H1 (cell line): ENCODE results near the gene CIB2. TPM values are rescaled to one million over a fixed set of nuclear protein-coding genes. Genes with fewer than 3 reads are reported as not detected.

ENCODE experiments used
- JUND ChIP-seq: IDR thresholded peaks from 2 replicates; pipeline ENCODE4 v1.6.1; 2011; ENCODE audit warnings: mild to moderate bottlenecking, improper control_type of control experiment, low read length
- polyA plus RNA-seq, 7 experiments: library from polyadenylated mRNA; depleted of rRNA in 3 of 7; stranded (reverse) in 5 of 7; unstranded in 2 of 7; fragments of >200 nt in 5 of 7; fragments of 200-250 nt in 2 of 7; gene quantifications; 1 replicate in 5 of 7; 2 replicates in 1 of 7; 4 replicates in 1 of 7; pipeline versions ENCODE4 v1.2.1 to v1.2.3, GENCODE V29; 2011 to 2013; ENCODE audit warnings: missing spikeins in 2 of 7, mixed read lengths in 2 of 7
- total RNA-seq: library from RNA; stranded (reverse); fragmentation: NEBNext Ultra II Directional; extraction: Animal tissue kit (Norgen Biotek cat#: 25700); gene quantifications from 2 replicates; pipeline ENCODE4 v1.2.1, GENCODE V29; 2021

The CIB2 gene
- total and polyA plus RNA-seq, 2 of the 8 experiments (the other 6 are each of a cell fraction or from before 2014, with no cell fraction given): 41.5 to 45.8 TPM

- TF ChIP-seq JUND: no peak
- TF ChIP-seq, all 59 proteins: peak for 0
Observed at GRCh38 chr15:78104566-78105475, 26.4 kb downstream of the CIB2 start (continued).
